Activated T-helper 9 cell treated with anti-CD3 and anti-CD28 coated beads, Interleukin-2, amount 50 U/mL, for 16 hours (primary cell): ENCODE measurements around the gene CAMTA1.
"Not testable (repeated sequence)": the region's sequence is repeated elsewhere in the genome, so short reads cannot be mapped to it uniquely, and the experiment has no call there.

ENCODE experiments used
- DNase-seq: peaks from one replicate; pipeline ENCODE4 v3.0.0-alpha.2; 2020; ENCODE audit warnings: low read depth

CAMTA1 gene

DNA sequence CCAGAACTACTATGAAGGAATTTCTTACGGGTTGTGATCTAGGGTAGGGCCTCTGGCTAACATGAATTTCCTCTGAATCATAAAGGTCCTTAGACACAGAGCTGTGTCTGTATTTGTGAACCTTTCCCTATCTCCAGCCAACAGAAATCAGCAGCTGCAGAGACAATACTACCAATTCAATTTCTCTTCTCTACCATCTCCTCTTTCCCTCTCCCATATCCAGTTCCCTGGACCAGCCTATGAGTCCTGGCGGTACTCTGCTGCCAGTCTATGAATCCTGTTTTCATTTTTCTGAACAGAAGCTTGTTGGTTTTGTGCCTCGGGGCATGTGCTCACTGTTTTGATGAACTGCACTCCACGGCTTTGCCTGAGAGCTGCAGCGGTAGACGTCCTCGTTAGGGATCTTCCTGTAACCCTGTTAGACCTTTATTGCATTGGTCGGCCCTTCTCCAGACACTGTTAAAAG, 527.9 kb downstream of the CAMTA1 start:
- no peak for DNase-seq

DNA sequence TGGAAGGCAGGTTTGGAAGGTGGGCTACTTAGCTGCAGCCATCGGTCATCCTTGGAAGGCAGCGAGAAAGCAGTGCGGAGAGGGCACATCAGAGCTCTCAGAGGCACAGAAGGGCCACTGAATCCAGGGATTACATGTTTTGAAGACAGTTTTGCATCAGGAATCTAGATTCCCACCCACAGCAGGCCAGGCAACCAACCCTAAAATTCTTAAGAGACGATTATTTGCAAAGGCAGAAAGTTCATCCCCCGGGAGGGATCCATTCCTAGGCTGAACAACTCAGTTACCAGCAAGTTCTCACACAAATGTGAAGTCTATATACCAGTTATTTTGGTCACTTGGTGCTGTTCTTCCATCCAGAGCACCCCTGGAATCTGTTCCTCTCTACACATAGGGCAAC, 528.6 kb downstream of the CAMTA1 start:
- no peak for DNase-seq

GRCh38 chr1:7315316-7315715, 530.1 kb downstream of the CAMTA1 start:
- DNase-seq = no peak

DNA sequence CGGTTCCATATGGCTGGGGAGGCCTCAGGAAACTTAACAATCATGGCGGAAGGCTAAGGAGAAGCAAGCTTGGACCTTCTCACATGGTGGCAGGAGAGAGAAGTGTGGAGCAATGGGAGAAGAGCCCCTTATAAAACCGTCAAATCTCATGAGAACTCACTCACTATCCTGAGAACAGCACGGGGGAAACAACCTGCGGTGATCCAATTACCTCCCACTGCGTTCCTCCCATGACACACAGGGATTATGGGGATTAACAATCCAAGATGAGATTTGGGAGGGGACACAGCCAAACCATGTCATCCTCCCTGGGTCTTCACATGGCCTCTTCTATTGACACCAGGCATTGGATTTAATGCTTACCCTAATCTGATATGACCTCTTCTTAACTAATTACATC, 530.7 kb downstream of the CAMTA1 start:
- DNase-seq = no peak

GRCh38 chr1:7317888-7318287, 532.6 kb downstream of the CAMTA1 start:
- DNase-seq = no peak

GRCh38 chr1:7319196-7319595, 533.9 kb downstream of the CAMTA1 start:
- no peak for DNase-seq

DNA sequence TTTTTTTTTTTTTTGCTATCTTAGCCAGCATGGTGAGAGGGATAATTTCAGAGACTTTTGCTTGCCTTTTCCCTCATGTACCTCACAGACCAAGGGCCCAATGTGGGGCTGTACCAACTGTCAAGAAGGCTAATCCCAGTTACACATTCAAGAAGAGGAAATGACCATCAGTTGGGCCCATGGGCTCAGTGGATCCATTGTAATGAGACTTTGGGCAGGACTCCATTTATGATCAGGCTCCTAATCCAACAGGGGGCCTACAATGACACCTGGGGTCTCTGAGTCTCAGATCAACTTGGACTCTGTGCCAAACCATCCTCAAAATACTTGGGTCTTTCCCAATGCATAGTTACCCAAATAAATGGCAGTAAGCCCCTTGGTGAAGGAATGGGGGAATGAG, 535.4 kb downstream of the CAMTA1 start:
- no peak for DNase-seq

DNA sequence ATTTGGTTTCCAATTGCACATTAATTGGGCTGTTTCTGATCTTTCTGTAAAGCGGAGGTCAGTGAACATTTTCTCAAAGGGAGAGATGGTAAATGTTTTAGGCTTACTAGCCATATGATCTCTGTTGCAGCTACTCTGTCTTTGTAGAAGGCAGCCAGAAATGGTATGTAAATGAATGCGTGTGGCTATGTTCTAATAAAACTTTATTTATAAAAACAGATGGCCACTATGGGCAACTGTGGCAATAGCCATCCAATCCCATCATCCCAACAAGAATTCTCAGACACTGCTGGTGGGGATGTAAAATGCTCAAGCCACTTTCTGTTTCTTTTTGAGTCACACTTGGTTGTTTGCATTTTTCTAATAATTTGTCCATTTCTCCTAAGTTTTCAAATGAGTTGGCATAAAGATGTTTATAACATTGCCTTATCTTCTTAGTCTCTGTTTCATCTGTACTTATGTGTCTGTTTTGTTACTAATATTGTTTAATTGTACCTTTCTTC, 537.1 kb downstream of the CAMTA1 start:
- no peak for DNase-seq

- no peak for DNase-seq
Measured at GRCh38 chr1:7322912-7323311, 537.7 kb downstream of the CAMTA1 start.

GRCh38 chr1:7325254-7325653, 540.0 kb downstream of the CAMTA1 start:
- DNase-seq = no peak

GRCh38 chr1:7326366-7326765, 541.1 kb downstream of the CAMTA1 start:
- DNase-seq = no peak

- DNase-seq = no peak
Measured at GRCh38 chr1:7327849-7328248, 542.6 kb downstream of the CAMTA1 start.

- DNase-seq = no peak
Measured at GRCh38 chr1:7329868-7330615, 544.8 kb downstream of the CAMTA1 start.

DNA sequence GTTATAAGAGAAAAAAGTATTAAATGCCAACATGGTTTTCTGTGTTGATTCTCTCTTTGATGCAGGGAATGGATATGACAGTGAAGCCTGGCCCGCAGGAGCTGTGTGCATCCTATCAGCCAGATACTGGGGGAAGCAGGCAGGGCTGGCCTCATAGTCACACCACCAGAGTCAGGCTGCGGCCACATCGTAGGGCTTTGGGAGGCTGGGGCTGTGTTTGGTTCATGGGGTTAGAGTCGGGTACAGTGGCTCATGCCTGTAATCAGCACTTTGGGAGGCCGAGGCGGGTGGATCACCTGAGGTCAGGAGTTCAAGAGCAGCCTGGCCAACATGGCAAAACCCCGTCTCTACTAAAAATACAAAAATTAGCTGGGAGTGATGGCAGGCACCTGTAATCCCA, 545.5 kb downstream of the CAMTA1 start:
- not testable (repeated sequence) for DNase-seq

DNA sequence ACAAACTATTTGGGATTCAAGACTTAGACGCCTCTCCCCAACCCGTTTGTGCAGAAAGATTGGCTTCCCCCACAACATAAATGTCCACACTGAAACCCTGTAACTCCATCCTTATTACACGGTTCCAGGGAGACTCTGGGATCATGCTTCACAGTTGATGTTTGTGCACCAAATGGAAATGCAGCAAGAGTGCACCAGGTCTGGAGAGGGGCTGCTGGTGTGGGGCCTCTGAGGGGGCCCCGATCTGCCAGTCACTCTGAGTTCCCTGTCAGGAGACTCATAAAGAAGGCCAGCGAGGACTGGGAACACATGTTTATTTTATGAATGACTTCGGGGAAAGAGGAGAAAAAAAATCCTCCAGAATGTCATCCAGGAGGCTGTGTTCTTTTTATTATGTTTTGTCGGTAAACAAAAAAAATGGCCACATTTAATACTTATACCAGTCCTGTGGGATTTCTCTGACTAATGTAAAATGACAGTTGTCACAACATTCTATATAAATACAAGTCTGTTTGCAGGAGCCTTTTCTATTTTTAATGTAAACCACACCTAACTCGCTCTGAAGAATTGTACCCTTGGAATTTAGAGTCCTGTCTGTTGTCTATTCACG, 546.8 kb downstream of the CAMTA1 start:
- DNase-seq = no peak

GRCh38 chr1:7333094-7333493, 547.8 kb downstream of the CAMTA1 start:
- no peak for DNase-seq

DNA sequence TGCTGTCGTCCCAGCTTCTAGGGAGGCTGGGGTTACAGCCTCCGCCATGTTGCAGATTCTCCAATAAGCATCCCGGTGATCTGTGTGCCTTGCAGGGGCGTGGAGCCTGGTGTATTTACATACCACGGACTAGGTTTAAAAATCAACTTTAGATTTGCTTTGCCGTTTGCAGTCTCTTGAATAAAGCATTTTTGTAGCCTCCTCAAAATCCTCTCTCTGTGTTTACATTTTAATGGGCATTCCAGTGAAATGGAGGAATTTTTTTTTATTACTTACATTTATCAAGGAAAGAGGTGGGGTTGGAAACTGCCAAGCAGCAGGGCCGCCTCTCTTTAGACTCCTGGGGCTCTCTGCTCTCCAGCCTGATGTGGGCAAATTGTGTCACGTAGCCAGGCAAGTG, 548.4 kb downstream of the CAMTA1 start:
- DNase-seq = no peak

- no peak for DNase-seq
Measured at GRCh38 chr1:7334475-7335035, 549.3 kb downstream of the CAMTA1 start.

GRCh38 chr1:7335224-7335879, 550.1 kb downstream of the CAMTA1 start:
- DNase-seq = no peak

DNA sequence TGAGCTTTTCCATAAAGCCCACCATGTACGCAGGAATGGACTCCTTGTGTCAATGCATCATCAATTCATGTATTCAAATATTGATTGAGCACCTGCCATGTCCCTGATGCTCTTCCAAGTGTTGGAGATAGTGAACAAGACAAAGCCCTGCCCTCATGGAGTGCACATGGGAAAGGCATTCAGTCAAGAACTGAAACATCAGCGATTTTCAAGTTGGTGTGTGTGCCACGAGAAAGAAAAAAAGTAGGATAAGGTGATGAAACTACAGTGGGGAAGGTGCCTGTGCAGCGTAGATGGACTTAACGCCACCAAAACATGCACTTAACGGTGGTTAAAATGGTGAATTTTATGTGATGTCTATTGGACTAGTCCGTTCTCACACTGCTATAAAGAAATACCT, 553.2 kb downstream of the CAMTA1 start:
- no peak for DNase-seq

DNA sequence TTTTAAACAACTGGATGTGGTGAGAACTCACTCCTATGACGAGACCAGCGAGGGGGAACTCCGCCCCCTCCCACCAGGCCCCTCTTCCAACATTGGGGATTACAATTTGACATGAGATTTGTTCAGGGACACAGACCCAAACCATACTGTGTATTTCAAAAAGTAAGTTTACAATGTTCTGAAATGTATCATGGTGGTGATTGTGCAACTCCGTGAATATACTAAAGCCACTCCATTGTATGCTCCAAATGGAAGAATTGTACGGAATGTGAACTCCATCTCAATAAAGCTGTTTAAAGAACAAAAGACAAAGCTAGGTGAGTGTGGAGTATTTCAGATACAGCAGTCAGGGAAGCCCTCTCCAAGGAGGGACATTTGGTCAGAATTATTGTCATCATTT, 553.8 kb downstream of the CAMTA1 start:
- DNase-seq = no peak

DNA sequence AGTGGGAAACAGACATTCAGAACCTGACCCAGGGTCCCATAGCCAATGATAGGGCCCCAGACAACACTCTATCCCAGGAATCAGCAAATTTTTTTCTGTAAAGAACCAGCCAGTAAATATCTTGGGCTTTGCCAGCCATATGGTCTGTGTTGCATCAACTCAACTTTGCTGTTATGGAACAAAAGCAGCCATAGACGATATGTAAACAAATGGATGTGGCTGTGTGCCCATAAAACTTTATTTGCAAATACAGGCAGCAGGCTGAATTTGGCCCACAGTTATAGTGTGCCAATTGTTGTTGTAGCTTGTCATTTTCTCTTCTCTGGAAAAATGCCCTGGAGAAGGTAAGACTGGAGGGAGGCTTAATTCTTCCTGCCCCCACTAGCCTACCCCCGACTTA, 554.7 kb downstream of the CAMTA1 start:
- DNase-seq = no peak
